Subcutaneous preadipocyte (primary cell): ENCODE results near the gene MON1B. TPM values are rescaled to one million over a fixed set of nuclear protein-coding genes. Genes with fewer than 3 reads are reported as not detected.

Source experiments
- total RNA-seq: library from RNA; depleted of rRNA; stranded (reverse); fragments of >200 nt; gene quantifications from 2 replicates; pipeline ENCODE4 v1.2.3, GENCODE V29; 2012

MON1B gene
- total RNA-seq, result 14.3 and 17.2 TPM in 2 replicates

DNA sequence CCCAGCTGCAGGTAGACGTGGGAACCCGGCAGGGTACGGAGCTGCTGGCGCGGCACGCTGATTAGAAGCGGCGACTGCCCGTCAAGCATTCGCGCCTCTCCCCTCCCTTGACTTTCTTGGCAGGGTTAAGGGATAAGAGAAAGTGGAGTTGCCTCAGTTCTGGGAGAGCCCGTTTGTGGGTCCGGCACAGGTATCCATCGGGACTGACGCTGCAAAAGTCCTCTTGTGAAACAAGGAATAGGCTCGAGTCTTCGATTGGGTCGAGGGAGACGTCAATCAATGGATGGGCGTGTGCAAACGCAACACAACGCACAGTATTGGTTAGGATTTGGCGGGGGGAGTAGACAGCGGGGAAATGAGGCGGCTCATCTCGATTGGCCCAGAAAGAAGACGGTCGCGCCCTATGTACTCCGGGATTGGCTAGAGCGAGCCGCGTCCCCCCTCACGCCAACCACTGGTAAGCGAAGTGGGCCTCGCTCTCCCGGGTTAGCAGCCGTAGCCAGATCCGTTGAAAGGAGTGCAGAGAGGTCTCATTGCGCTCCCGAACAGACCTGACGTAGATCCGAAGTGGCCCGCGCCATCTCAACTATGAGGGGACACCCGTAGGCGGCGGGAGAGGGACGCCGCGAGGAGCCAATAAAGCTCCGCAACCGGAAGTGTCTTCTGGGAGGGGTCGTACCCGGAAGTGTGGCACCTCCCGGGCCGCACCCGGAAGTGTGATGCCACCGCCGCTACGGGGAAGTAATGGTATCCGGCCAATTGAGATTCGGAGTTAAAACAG, at the start of gene MON1B:
Gene MON1B (plus strand): TSS at position 713 of the 781 bp plus-strand sequence. CDS start 296 bp downstream, outside the sequence.

DNA sequence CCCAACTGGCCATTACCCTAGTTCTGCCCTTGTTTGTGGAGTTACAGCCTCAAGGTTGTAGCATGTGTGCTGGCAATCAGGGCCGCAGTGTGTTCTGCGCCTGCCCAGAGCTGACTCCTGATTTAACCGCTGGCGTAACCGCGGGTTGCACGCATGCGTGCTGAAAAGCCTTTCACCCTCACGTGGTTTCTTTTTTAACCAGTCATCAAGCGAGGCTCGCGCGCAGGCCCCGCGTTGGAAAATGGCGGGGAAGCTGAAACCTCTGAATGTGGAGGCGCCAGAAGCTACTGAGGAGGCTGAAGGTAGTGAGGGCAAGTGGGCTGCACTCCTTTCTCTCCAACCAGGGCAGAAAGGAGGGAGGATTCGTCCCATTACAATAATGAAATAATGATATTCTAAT, 8.2 kb downstream of the MON1B start, which contains the start of gene SYCE1L:
Gene SYCE1L (plus strand): TSS at position 198 of the 400 bp plus-strand sequence. CDS start 44 bp downstream, at position 242.

Other genes with a start within 250 kb of the MON1B start
- not detected in 2 replicates for gene SYCE1L, start 8.2 kb downstream of the MON1B start, total RNA-seq
- gene ADAMTS18, start 243.8 kb downstream of the MON1B start, total RNA-seq, result not detected in 2 replicates